ENCODE measurements around the gene ERN2. TPM values are rescaled to one million over a fixed set of nuclear protein-coding genes. Genes with fewer than 3 reads are reported as not detected.

Gene ERN2
- total and polyA plus RNA-seq, 2 of the 4 experiments (the other 2 are of a cell fraction), result 0.39 to 0.54 TPM

DNA sequence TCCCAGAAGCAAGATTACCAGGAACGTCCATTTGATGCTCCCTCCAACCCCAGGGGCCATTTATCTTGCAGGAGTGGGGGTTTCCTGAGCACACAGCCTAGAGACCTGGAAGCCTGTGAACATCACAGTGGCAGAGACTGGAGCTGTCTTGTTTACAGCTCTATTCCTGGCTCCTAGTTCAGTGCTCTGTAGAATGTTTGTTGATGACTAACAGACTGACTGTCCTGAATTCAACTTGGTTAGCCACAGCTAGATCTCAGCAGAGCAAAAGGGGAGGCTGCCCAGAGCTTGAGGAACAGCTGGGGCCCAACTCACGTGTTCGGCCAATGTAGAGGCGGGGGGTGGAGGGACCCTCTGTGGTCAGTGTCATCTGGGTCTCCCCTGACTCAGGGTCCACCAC, 6.6 kb downstream of the ERN2 start:
- H2AK9ac ChIP-seq (replicated peaks; ENCODE audit: low read depth, low read length, poor library complexity), result no peak overlapping the region
- H3K36me3 ChIP-seq (ENCODE audit: control insufficient read depth, insufficient read depth, low read length), result no peaks in the 10 kb centered on the region
- H3K27ac ChIP-seq (ENCODE audit: insufficient read depth, low read length), result no peak overlapping the region
- H2BK120ac ChIP-seq (ENCODE audit: low read depth, low read length), result no peak overlapping the region
- BruUV-seq (replicated peaks), result no TSS peak
- DNase-seq (no peak), ATAC-seq (ENCODE audit: low read depth) (no peak)
- ChIA-PET CTCF (no interaction called here), POLR2A (ENCODE audit: unreplicated experiment) (no interaction called here)
- H4K91ac ChIP-seq (ENCODE audit: insufficient read depth, low read depth, low read length), result no peak overlapping the region
- 100% methylated on average over 1 of the region's 4 CpGs; no CpG with 5 or more reads in 1 of the 2 experiments for WGBS, 2 experiments (ENCODE audit: extremely low coverage in 2 of 2, insufficient read length in 1 of 2)
- no peak overlapping the region for H3K56ac ChIP-seq (ENCODE audit: extremely low read depth, insufficient read depth, low read length)
- no peaks in the 10 kb centered on the region for H3K4me1 ChIP-seq (ENCODE audit: control insufficient read depth, insufficient read depth, low read length)
- H2AK5ac ChIP-seq (ENCODE audit: low read depth, low read length), result no peak overlapping the region
- H4K8ac ChIP-seq (ENCODE audit: low read depth in 2 of 2, low read length in 2 of 2), result no peak overlapping the region
- no peak overlapping the region for H2AFZ ChIP-seq (replicated peaks; ENCODE audit: low read length, poor library complexity)
- H4K20me1 ChIP-seq (ENCODE audit: insufficient read depth, low read length), result no peaks in the 10 kb centered on the region
- H2BK20ac ChIP-seq (ENCODE audit: low read depth, low read length), result no peak overlapping the region
- H3K23ac ChIP-seq (ENCODE audit: low read depth, low read length), result no peak overlapping the region
- no peak overlapping the region for H3K4me2 ChIP-seq (ENCODE audit: low read depth, low read length)
- intact Hi-C loops (cut with micrococcal nuclease), result no loop called here
- peaks cover 10% of the 10 kb centered on the region for H3K9me3 ChIP-seq (ENCODE audit: control insufficient read depth, insufficient read depth, low read length)
- H3K27me3 ChIP-seq (ENCODE audit: control insufficient read depth, insufficient read depth, low read length), result no peaks in the 10 kb centered on the region; the same call in 1 of the 2 replicates
- H2BK5ac ChIP-seq (ENCODE audit: low read depth, low read length, poor library complexity, severe bottlenecking), result no peak overlapping the region
- H3K9me1 ChIP-seq (ENCODE audit: insufficient read depth, low read length), result no peaks in the 10 kb centered on the region
- no peak overlapping the region for H3K4ac ChIP-seq (ENCODE audit: low read depth, low read length)
- H3K9ac ChIP-seq (ENCODE audit: low read depth, low read length), result no peak overlapping the region
- in situ Hi-C loops (cut with MboI; ENCODE audit: low sequenced_read_pairs), result no loop called here
- no peak overlapping the region for H3K14ac ChIP-seq (replicated peaks; ENCODE audit: low read depth, low read length)
- no peaks in the 10 kb centered on the region for H3K79me1 ChIP-seq (ENCODE audit: low read depth in 1 of 2, low read length in 2 of 2)
- no peak overlapping the region for H3K4me3 ChIP-seq (ENCODE audit: insufficient read depth, low read depth, low read length)
- H3K18ac ChIP-seq (ENCODE audit: low read depth, low read length), result no peak overlapping the region
- dilution Hi-C loops (cut with HindIII; ENCODE audit: low sequenced_read_pairs, unreplicated experiment), result no loop called here
- TF ChIP-seq FOS (IDR thresholded peaks at IDR 0.05; ENCODE audit: low read depth, low read length) (no peak), POLR2A (IDR thresholded peaks at IDR 0.05; ENCODE audit: low read depth, low read length) (no peak), MXI1 (IDR thresholded peaks at IDR 0.05; ENCODE audit: borderline replicate concordance, low read depth, low read length) (no peak), NFE2L2 (IDR thresholded peaks at IDR 0.05; ENCODE audit: low read depth, low read length) (no peak), MAFK (IDR thresholded peaks at IDR 0.05; ENCODE audit: low read depth, low read length) (no peak), SMC3 (IDR thresholded peaks at IDR 0.05; ENCODE audit: low read depth, low read length) (no peak), BHLHE40 (IDR thresholded peaks at IDR 0.05; ENCODE audit: low read depth, low read length) (no peak), RAD21 (IDR thresholded peaks at IDR 0.05; ENCODE audit: low read length) (no peak)
- TF ChIP-seq, protein P1, sequence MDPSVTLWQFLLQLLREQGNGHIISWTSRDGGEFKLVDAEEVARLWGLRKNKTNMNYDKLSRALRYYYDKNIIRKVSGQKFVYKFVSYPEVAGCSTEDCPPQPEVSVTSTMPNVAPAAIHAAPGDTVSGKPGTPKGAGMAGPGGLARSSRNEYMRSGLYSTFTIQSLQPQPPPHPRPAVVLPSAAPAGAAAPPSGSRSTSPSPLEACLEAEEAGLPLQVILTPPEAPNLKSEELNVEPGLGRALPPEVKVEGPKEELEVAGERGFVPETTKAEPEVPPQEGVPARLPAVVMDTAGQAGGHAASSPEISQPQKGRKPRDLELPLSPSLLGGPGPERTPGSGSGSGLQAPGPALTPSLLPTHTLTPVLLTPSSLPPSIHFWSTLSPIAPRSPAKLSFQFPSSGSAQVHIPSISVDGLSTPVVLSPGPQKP (IDR thresholded peaks at IDR 0.05; ENCODE audit: borderline replicate concordance, low read depth, low read length), result no peak
- TF ChIP-seq, protein P2, sequence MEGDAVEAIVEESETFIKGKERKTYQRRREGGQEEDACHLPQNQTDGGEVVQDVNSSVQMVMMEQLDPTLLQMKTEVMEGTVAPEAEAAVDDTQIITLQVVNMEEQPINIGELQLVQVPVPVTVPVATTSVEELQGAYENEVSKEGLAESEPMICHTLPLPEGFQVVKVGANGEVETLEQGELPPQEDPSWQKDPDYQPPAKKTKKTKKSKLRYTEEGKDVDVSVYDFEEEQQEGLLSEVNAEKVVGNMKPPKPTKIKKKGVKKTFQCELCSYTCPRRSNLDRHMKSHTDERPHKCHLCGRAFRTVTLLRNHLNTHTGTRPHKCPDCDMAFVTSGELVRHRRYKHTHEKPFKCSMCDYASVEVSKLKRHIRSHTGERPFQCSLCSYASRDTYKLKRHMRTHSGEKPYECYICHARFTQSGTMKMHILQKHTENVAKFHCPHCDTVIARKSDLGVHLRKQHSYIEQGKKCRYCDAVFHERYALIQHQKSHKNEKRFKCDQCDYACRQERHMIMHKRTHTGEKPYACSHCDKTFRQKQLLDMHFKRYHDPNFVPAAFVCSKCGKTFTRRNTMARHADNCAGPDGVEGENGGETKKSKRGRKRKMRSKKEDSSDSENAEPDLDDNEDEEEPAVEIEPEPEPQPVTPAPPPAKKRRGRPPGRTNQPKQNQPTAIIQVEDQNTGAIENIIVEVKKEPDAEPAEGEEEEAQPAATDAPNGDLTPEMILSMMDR (conservative IDR thresholded peaks at IDR 0.05; ENCODE audit: low read depth, low read length), result no peak
- TF ChIP-seq, protein P3, sequence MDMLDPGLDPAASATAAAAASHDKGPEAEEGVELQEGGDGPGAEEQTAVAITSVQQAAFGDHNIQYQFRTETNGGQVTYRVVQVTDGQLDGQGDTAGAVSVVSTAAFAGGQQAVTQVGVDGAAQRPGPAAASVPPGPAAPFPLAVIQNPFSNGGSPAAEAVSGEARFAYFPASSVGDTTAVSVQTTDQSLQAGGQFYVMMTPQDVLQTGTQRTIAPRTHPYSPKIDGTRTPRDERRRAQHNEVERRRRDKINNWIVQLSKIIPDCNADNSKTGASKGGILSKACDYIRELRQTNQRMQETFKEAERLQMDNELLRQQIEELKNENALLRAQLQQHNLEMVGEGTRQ (IDR thresholded peaks at IDR 0.05; ENCODE audit: low read depth, low read length), result no peak
- H2BK15ac ChIP-seq (ENCODE audit: low read depth, low read length), result no peak overlapping the region
- no peak overlapping the region for H4K5ac ChIP-seq (ENCODE audit: low read depth, low read length)
